ENCODE results near the gene ABHD16B.
A peak's percentile ranks its signal among the peaks of the same experiment; 100 is the strongest.

Gene ABHD16B

GRCh38 chr20:63861365-63861934 lies at the start of gene ABHD16B:
ABHD16B (plus strand) TSS chr20:63861498; CDS start chr20:63861541, 43 bp downstream.
- no peak for DNase-seq

DNA sequence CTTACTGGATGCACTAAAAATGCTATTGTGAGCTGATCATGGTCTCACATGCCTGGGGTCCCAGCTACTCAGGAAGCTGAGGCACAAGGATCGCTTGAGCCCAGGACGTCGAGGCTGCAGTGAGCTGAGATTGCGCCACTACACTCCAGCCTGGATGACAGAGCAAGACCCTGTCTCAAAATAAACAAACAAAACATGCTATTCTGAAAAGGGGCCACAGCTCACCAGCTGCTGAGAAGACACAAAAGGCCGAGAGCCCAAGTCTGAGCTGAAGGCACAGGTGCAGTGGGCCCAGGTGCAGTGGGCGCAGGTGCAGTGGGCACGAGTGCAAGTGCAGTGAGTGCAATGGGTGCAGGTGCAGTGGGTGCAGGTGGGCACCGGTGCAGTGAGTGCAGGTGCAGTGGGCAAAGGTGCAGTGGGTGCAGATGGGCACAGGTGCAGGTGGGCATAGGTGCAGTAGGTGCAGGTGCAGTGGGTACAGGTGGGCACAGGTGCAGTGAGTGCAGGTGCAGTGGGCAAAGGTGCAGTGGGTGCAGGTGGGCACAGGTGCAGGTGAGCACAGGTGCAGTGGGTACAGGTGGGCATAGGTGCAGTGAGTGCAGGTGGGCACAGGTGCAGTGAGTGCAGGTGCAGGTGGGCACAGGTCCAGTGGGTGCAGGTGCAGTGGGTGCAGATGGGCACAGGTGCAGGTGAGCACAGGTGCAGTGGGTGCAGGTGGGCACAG lies 46.2 kb upstream of the ABHD16B start:
- DNase-seq = no peak

GRCh38 chr20:63815615-63816253 lies 45.6 kb upstream of the ABHD16B start:
- no peak for DNase-seq

GRCh38 chr20:63819224-63819921 lies 41.9 kb upstream of the ABHD16B start:
- DNase-seq = no peak

DNA sequence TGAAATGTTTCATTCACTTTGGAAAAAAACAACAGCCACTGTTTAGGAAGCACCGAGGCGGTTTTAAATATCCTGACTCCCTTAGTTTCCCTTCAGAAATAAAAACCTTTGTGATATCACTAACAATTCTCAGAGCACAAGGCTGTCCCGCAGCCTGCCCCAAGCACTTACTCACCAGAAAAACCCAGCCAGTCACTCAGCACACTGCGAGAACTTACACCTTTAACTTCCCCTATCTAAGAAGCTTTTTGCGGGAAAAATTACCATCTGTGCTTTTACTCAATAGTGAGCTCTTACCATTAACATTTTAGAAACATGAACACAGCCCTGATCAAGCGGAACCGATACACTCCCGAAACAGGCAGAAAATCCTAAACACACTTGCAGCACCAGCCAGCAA lies 39.5 kb upstream of the ABHD16B start:
- DNase-seq = no peak

DNA sequence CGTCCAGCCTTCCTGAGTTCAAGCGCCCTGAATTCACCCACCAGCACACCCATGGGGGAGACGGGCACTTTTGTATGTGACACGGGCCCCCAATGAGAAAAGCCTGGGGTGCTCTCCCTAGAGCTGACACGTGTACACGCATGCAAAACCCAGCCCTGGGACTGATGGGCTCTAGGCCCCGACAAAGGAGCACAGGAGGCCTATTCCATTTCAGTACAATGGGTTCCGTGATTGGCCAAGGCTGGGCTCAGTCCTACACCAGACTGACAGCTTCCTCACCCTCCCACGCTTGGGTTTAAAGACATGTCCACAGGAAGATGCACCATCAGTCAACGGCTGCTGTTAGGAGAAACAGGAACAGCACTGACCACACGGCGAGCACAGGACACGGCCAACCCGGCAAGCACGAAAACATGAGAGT lies 39.0 kb upstream of the ABHD16B start:
- DNase-seq = no peak

DNA sequence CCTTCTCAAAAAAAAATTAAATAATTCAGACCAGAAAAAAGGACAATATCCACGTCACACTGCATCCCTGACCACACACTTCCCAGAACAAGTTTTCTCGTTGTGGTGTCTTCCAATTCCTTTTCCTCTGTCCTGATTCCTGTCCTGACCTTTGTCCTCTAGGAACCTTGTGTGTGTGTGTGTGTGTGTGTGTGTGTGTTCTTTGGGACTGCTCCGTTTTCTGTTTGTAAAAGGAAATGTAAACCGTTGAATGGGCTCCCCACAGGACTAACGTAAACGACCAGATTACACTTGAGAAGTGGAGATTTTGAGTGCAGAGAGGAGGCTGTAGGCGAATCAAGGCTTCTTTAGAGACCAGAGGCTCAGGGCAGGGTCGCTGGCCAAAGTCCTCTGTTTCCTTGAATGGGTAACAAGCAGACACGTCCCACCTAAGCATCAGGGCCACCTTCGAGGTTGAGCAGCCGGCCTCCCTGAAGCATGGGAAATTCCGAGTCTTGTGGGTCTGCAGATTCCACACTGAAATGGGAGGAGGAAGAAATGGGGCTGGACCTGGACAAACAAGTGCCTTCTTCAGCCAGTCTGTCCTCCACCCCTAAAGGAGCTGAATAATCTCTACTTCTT lies 37.5 kb upstream of the ABHD16B start:
- no peak for DNase-seq

DNA sequence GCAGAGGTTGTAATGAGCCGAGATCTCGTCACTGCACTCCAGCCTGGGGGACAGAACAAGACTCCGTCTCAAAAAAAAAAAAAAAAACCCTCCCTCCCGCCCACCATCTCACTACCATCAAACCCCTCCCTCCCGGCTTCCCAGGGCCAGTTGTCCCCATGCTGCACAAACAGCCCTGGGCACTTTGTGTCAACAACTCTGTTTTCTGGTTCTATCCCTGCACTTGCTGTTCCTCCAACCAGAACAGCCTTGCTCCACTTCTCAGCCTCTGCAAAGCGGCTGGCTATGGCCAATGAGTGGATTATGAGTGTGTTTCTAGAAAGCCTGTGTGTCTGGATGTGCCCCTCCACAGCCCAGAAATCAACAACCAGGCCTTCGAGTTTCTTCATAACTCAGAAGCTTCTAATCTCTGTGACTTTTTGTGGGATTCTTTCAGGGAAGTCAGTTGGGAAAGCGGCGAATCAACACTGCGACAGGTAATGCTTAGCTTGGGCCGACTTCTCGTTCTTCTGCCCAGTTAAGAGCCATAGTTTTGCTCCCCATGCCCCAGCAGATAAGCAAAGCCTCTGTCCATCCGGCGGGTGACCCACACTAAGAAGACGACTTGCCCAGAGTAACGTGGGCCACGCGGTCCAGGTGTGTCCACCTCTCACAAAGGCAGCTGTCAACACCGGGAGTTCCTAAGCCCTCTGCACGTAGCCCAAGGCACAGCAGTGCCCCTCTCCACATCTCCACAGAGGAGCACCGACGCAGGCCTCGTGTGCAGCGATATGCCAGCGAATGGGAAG lies 35.8 kb upstream of the ABHD16B start:
- no peak for DNase-seq

- no peak for DNase-seq
Observed at GRCh38 chr20:63826753-63827152, 34.5 kb upstream of the ABHD16B start.

DNA sequence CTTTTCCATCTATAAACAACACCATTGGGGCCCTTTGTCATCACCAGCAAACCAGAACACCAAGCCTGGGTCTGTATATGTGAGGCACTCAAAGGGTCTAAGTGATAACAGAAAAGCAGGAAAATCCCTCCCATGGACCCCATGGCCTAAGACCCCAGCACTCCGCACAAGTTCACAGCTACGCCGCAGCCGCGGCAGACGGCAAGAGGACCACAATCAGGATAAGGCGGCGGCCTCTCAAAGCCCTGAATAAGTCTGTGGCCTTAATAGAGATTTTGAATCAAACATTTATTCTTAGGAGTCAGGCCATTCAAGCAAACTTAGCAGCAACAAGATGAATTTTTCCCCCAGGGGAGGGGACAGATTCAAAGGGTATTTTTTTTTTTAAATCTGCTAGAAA lies 33.2 kb upstream of the ABHD16B start:
- no peak for DNase-seq

GRCh38 chr20:63828545-63828944 lies 32.8 kb upstream of the ABHD16B start:
- no peak for DNase-seq

DNA sequence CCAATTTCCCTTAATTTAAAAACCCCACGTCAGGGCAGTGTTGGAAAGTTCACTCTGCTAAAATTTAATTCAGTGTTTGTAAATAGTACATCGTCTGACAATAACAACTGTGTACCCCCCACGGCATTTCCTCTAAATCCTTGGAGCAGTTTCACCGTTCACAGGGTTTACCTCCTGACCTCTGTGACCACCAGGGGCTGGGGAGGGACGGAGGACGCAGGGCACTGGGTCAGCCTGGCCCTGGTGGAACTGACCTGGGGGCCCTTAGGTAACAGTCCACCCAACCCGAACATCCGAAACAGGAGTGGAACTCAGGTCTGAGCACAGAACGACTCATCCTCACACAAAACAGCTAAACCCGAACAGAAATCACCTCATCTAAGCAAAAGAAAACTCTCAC lies 32.3 kb upstream of the ABHD16B start:
- no peak for DNase-seq

DNA sequence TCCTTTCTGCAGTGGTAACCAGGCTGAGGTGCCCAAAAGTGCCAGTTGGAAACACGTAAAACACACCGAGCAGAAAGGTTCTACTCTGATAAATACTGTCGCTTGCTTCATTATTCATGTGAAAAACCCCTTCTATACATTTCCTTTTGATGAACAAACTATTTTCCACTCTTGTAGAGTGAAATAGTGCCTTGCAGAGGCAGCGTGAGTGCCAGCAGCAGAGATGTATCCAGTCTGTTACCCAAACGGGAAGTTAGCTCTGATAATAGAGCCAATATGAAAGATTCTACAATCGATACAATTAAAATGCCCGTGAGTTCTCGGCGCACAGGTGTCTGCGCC lies 31.7 kb upstream of the ABHD16B start:
- no peak for DNase-seq

DNA sequence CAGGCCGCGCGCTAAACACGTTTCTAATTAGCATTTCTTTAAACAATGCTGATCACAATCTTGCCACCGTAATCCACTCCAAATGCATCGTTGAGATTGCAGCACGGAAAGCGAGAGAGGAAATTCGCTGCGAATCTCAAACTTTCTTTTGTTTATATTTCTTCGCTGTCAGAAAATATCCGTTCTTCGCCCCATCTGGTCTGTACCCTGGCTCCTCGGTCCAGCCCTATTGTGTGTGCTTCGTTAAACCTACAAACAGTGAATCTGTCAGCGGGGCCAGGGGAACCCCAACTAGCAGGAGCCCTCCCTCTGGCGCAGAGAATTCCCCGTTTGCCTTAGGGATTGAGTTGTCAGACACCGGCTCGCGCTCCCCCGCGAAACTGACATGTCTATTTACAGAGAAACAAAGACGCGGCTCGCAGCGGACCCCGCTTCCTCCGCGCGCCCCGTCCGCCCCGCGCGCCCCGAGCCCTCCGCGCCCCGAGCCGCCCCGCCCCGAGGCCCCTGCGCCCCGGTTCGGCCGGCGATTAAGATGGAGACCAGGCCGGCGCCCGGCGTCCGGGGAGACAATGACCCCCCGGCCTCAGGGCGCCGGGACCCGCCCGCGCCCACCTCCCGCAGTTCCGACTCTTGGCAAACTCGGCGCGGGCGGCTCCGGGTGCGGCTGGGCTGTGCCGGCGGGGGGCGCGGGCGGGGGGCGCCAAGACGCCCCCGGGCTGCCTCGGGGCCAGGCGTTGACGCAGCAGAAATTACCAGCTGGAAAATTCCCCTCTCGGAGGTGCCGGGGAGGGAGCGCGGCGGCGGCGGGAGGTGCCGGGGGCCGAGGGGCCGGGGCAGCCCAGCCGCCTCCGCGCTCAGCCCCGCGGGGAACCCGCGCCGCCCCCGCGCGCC lies 31.1 kb upstream of the ABHD16B start:
- no peak for DNase-seq

DNA sequence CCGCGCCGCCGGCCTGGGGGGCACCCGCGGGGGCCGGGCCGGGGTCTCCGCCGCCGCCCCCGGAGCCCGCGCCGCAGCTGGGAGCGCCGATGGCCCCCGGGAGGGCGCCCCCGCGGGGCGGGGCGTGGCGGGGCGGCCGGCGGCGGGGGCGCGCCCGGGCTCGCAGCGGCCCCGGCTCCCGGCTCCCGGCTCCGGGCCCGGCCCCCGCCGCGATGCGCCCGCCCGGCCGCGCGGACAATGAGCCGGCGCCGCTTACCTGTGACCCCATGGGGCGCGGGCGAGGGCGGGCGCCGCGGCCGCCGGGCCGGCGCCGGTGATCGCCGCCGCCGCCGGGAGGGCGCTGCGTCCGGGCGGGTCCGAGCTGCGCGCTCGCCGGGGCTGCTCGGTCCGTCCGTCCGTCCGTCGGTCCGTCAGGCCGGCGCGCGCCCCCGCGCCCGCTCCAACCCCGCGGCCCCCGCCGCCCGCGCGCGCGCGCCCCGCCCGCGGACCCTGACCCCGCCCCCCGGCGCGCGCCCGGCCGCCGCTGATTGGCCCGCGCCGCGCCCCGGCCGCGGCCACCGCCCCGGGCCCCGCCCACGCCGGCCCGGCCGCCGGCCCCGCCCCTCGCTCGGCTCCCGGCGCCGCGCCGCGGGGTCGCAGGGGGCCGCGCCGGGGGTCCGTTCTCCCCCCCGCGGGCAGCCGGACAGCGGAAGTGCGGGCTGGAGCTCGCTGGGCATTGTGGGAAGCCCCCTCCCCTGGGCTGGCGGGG lies 30.3 kb upstream of the ABHD16B start, which contains the start of gene ZBTB46:
TSS of gene ZBTB46 (minus strand) at position 424 of the 748 bp plus-strand sequence. CDS start 40,507 bp downstream, outside the sequence.
- DNase-seq = peak; percentile 56

GRCh38 chr20:63831646-63831992 lies 29.7 kb upstream of the ABHD16B start:
- no peak for DNase-seq

DNA sequence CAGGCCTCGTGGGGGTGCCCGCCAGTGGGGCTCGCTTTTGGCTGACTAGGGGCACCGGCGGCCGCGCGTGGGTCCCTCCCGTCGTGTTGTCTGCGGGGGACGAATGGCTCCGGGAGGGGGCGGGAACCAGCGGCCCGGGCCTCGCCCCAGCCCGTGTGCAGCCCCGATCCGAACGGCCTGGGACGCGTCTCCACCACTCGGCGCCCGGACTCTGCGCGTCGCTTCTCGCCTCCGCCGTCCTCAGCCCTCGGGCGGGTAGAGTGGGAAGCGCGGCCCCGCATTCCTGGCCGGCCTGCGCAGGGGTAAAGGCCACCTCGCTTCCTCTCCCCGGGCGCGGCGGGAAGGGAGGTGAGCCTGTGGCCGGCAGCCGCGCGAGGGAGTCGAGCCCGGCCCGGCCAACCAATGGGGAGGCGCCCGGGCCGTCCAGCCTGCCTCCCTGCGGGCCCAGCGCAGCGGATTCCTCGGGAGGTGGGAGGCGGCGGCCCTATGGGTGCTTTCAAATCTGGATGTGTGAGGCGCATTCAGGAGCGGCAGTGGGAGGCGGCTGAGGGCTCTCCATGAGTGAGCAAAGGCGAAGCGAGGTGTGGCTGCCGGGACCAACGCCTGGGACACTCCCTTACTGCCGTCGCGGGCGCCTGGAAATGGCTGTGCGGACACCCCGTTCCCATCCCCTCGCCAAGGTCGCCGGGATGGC lies 29.2 kb upstream of the ABHD16B start:
- DNase-seq = peak; percentile 27

GRCh38 chr20:63833776-63834490 lies 27.4 kb upstream of the ABHD16B start:
- no peak for DNase-seq

DNA sequence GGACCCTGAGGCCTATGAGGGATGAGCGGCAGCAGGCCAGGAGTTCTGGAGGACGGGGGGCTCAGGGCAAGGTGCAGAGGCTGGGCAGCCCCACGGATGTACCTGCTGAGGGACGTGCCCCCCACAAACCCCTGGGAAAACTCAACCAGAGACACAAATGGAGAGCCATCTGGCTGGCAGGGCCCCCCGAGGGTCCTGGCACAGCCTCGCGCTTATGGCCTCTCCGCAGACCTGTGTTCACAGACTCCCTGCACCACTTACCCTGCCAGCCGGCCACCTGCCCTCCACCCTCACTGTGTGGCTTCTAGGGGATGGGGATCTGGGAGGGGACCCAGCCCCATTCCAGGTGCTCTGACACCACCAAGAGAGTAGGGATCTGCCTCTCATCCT lies 26.8 kb upstream of the ABHD16B start:
- no peak for DNase-seq
